Measurements from ENCODE around the gene GDI2.

DNA sequence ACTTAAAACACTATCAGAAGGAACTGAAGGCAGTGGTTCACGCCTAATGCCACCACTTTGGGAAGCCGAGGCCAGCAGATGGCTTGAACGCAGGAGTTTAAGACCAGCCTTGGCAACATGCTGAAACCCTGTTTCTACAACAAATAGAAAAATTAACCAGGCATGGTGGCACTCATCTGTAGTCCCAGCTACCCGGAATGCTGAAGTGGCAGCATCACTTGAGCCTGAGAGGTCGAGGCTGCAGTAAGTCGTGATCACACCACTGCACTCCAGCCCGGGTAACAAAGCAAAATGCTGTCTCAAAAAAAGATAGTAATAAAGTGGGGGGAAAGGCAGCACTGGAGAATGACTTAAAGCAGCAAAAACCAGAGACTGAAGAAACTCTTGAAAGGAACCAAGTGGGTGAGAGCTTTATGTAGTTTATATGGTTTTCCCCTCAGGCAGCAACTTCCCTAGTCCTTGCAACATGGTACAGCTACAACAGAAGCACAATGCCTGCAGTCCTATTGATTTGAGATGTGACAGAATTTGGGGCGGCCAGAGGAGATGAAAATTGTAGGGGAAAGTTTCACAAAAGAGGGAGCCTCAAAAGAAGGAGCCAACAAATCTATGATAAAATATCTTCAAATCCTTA lies 38.1 kb downstream of the GDI2 start:
- no peak for TF ChIP-seq POLR2A (IDR thresholded peaks at IDR 0.05)
- TF ChIP-seq, protein P1, sequence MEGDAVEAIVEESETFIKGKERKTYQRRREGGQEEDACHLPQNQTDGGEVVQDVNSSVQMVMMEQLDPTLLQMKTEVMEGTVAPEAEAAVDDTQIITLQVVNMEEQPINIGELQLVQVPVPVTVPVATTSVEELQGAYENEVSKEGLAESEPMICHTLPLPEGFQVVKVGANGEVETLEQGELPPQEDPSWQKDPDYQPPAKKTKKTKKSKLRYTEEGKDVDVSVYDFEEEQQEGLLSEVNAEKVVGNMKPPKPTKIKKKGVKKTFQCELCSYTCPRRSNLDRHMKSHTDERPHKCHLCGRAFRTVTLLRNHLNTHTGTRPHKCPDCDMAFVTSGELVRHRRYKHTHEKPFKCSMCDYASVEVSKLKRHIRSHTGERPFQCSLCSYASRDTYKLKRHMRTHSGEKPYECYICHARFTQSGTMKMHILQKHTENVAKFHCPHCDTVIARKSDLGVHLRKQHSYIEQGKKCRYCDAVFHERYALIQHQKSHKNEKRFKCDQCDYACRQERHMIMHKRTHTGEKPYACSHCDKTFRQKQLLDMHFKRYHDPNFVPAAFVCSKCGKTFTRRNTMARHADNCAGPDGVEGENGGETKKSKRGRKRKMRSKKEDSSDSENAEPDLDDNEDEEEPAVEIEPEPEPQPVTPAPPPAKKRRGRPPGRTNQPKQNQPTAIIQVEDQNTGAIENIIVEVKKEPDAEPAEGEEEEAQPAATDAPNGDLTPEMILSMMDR (IDR thresholded peaks at IDR 0.05) = no peak
